ENCODE measurements around the gene DDC. TPM values are rescaled to one million over a fixed set of nuclear protein-coding genes. Genes with fewer than 3 reads are reported as not detected.
"Not testable (repeated sequence)": the region's sequence is repeated elsewhere in the genome, so short reads cannot be mapped to it uniquely, and the experiment has no call there.

Gene DDC
- total RNA-seq, 1 donor from 2014 or later, result not detected

DNA sequence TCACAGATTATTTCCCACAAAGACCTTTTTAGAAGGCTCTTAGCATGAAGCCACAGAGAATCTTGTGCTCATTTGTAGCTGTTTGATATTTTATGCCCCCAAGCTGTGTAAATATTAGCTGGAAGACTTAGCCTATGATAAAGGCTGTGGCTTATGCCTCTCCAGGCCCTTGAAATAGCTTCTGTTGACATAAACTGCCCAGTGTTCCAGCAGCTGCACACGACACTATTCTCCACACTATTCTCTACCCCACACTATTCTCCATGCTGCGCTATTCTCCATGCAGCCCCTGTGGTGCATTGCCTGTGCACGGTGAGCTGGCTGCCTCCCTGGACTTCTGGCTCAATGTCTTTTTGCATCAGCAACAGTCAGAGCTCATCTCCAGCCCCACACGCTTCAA is 13.1 kb downstream of the DDC start:
- Mint-ChIP-seq H3K27ac (ENCODE audit: unreplicated experiment) (no peak overlapping the region), H3K9me3 (ENCODE audit: low read depth) (no peaks in the 10 kb centered on the region), H3K4me3 (ENCODE audit: unreplicated experiment) (no peak overlapping the region), H3K36me3 (ENCODE audit: low read depth) (no peaks in the 10 kb centered on the region), H3K27me3 (ENCODE audit: low read depth) (peaks cover 34% of the 10 kb centered on the region), H3K4me1 (ENCODE audit: low read depth) (no peaks in the 10 kb centered on the region)
- no peak for DNase-seq (ENCODE audit: low spot score)
- TF ChIP-seq, protein P1, sequence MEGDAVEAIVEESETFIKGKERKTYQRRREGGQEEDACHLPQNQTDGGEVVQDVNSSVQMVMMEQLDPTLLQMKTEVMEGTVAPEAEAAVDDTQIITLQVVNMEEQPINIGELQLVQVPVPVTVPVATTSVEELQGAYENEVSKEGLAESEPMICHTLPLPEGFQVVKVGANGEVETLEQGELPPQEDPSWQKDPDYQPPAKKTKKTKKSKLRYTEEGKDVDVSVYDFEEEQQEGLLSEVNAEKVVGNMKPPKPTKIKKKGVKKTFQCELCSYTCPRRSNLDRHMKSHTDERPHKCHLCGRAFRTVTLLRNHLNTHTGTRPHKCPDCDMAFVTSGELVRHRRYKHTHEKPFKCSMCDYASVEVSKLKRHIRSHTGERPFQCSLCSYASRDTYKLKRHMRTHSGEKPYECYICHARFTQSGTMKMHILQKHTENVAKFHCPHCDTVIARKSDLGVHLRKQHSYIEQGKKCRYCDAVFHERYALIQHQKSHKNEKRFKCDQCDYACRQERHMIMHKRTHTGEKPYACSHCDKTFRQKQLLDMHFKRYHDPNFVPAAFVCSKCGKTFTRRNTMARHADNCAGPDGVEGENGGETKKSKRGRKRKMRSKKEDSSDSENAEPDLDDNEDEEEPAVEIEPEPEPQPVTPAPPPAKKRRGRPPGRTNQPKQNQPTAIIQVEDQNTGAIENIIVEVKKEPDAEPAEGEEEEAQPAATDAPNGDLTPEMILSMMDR (IDR thresholded peaks at IDR 0.05), result no peak

DNA sequence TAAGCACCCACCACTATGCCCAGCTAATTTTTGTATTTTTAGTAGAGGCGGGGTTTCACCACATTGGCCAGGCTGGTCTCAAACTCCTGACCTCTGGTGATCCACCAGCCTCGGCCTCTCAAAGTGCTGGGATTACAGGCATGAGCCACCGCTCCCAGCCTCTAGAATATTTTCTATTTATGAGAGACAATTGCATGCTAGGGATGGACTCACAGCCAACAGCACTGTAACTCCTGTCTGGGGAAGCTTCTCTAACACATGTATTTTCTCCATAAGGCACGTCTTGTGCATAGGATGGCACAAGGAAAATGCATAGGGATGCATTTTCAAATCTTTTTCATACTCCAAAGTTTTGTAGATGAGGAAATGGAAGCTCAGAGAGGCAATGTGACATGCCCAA is 19.6 kb downstream of the DDC start:
- not testable (repeated sequence) for H3K4me1 Mint-ChIP-seq (ENCODE audit: low read depth); H3K27ac Mint-ChIP-seq (ENCODE audit: unreplicated experiment); H3K9me3 Mint-ChIP-seq (ENCODE audit: low read depth); DNase-seq (ENCODE audit: low spot score); H3K36me3 Mint-ChIP-seq (ENCODE audit: low read depth); H3K4me3 Mint-ChIP-seq (ENCODE audit: unreplicated experiment)
- H3K27me3 Mint-ChIP-seq (ENCODE audit: low read depth), result peaks cover 27% of the 10 kb centered on the region

DNA sequence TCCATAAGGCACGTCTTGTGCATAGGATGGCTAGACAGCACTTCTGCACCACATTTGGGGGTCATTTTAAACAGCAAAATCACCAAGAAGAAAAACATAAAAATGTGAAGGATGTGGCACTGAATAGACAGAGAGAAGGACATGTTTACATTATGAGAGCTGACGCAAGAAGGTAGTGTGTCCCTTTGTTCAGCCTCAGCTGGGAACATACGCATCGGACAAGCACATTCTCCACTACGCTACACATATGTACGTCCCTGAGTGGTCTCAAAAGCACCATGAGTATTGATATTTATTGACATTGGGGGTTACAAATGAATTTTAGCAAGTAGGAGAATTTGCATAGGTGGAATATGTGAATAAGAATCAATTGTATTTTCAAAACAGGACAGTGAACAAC is 20.2 kb downstream of the DDC start:
- no peaks in the 10 kb centered on the region for H3K4me1 Mint-ChIP-seq (ENCODE audit: low read depth)
- DNase-seq (ENCODE audit: low spot score), result no peak
- no peak overlapping the region for H3K4me3 Mint-ChIP-seq (ENCODE audit: unreplicated experiment)
- TF ChIP-seq, protein P1 (IDR thresholded peaks at IDR 0.05), result no peak
- H3K27ac Mint-ChIP-seq (ENCODE audit: unreplicated experiment), result no peak overlapping the region
- no peaks in the 10 kb centered on the region for H3K9me3 Mint-ChIP-seq (ENCODE audit: low read depth)
- no peaks in the 10 kb centered on the region for H3K36me3 Mint-ChIP-seq (ENCODE audit: low read depth)
- H3K27me3 Mint-ChIP-seq (ENCODE audit: low read depth), result peaks cover 28% of the 10 kb centered on the region

DNA sequence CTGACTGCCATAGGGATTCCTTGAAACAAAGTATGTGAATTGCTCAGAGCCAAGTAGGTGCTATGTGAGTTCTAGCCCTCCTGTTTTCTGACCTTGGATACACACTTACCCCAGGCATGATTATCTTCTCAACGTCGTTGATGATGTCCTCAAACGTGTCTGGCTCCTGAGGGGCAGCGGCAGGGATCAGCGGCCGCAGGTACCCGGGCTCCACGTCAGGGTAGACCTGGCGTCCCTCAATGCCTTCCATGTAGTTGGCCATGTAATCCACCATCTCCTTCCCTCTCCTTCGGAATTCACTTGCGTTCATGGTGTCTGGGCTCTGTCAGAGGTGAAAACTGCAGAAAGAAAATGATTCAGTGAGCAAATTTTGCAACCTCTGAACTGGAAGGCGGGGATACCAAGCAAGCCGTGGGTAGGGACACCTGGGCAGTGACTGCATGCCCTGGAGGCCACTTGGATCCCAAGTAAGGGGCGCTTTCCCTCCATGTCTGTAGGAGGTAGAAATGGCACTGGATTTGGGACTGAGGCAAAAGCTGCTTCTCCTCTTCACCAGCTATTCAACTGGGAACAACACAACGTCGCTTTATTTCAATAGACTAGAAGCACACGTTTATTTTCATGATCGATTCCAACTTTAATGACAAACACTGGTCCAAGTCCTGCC is 21.3 kb downstream of the DDC start:
- TF ChIP-seq, protein P1 (IDR thresholded peaks at IDR 0.05), result no peak
- Mint-ChIP-seq H3K4me3 (ENCODE audit: unreplicated experiment) (no peak overlapping the region), H3K27ac (ENCODE audit: unreplicated experiment) (no peak overlapping the region), H3K36me3 (ENCODE audit: low read depth) (no peaks in the 10 kb centered on the region), H3K27me3 (ENCODE audit: low read depth) (peaks cover 21% of the 10 kb centered on the region), H3K4me1 (ENCODE audit: low read depth) (no peaks in the 10 kb centered on the region), H3K9me3 (ENCODE audit: low read depth) (no peaks in the 10 kb centered on the region)
- no peak for DNase-seq (ENCODE audit: low spot score)

DNA sequence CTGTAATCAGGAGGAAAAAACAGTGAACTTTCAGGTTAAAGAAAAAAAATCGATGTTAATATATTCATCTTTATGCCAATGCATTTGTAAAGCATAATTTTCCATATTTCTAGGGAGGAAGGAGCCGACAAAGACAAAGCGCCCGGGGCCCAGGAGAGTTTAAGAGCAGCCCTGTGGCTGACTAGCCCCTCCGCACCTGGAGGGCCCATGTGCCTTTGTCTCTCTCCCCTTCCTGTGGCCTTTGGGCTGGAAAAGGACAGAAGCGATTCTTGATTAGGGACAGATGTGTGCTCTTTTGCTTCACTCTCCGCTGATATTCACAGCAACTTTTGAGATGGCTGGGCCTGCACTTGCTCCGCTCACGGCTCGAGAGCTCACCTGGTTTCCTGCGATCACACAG is 23.1 kb downstream of the DDC start:
- TF ChIP-seq, protein P1 (IDR thresholded peaks at IDR 0.05), result no peak
- Mint-ChIP-seq H3K27me3 (ENCODE audit: low read depth) (peaks cover 20% of the 10 kb centered on the region), H3K36me3 (ENCODE audit: low read depth) (no peaks in the 10 kb centered on the region), H3K4me1 (ENCODE audit: low read depth) (no peaks in the 10 kb centered on the region), H3K9me3 (ENCODE audit: low read depth) (no peaks in the 10 kb centered on the region), H3K27ac (ENCODE audit: unreplicated experiment) (no peak overlapping the region), H3K4me3 (ENCODE audit: unreplicated experiment) (no peak overlapping the region)
- DNase-seq (ENCODE audit: low spot score), result no peak
